IPS DF 4.7 (cell line): Measurements from ENCODE around the gene CXADR.
"Not testable (repeated sequence)": the region's sequence is repeated elsewhere in the genome, so short reads cannot be mapped to it uniquely, and the experiment has no call there.

ENCODE experiments used
- DNase-seq: peaks from one replicate; pipeline ENCODE4 v3.0.0-alpha.2; 2013; ENCODE audit warnings: low spot score; ENCODE audit errors: extremely low read depth

The CXADR gene

GRCh38 chr21:17501107-17502006 is 11.5 kb upstream of the CXADR start:
- no peak for DNase-seq

- not testable (repeated sequence) for DNase-seq
These were observed 9.9 kb upstream of the CXADR start for GRCh38 chr21:17502985-17503384.

GRCh38 chr21:17506951-17507350 is 5.9 kb upstream of the CXADR start:
- DNase-seq = no peak

- DNase-seq = no peak
These were observed 5.3 kb upstream of the CXADR start for GRCh38 chr21:17507591-17507990.

- DNase-seq = no peak
These were observed 626 bp downstream of the CXADR start for GRCh38 chr21:17513214-17514123.

GRCh38 chr21:17514124-17514845 is 1.4 kb downstream of the CXADR start:
- DNase-seq = no peak

GRCh38 chr21:17517008-17517407 is 4.2 kb downstream of the CXADR start:
- DNase-seq = not testable (repeated sequence)

GRCh38 chr21:17519208-17519738 is 6.4 kb downstream of the CXADR start:
- DNase-seq = no peak

GRCh38 chr21:17519965-17520609 is 7.2 kb downstream of the CXADR start:
- DNase-seq = no peak

- DNase-seq = no peak
These were observed 10.2 kb downstream of the CXADR start for GRCh38 chr21:17523007-17523451.

GRCh38 chr21:17523979-17524494 is 11.2 kb downstream of the CXADR start:
- DNase-seq = not testable (repeated sequence)

GRCh38 chr21:17524635-17525034 is 11.8 kb downstream of the CXADR start:
- DNase-seq = no peak

GRCh38 chr21:17526776-17527175 is 13.9 kb downstream of the CXADR start:
- no peak for DNase-seq

GRCh38 chr21:17527240-17527639 is 14.4 kb downstream of the CXADR start:
- DNase-seq = no peak

- DNase-seq = no peak
These were observed 14.9 kb downstream of the CXADR start for GRCh38 chr21:17527711-17528110.

GRCh38 chr21:17529648-17530047 is 16.8 kb downstream of the CXADR start:
- DNase-seq = no peak

GRCh38 chr21:17532292-17532691 is 19.4 kb downstream of the CXADR start:
- no peak for DNase-seq

GRCh38 chr21:17536381-17536780 is 23.5 kb downstream of the CXADR start:
- DNase-seq = no peak

- no peak for DNase-seq
These were observed 24.5 kb downstream of the CXADR start for GRCh38 chr21:17537299-17537698.

GRCh38 chr21:17538576-17538975 is 25.7 kb downstream of the CXADR start:
- no peak for DNase-seq
